ENCODE data around the gene B4GALT5. TPM values are rescaled to one million over a fixed set of nuclear protein-coding genes. Genes with fewer than 3 reads are reported as not detected.

Gene B4GALT5
- total RNA-seq, 1 experiment from 2014 or later = 77.0 TPM

- Histone ChIP-seq H3K18ac (ENCODE audit: insufficient read length, low read depth, low read length) (no peak overlapping the region), H3T11ph (ENCODE audit: low read length) (no peak overlapping the region), H2BK120ac (ENCODE audit: low read depth, low read length, poor library complexity, severe bottlenecking) (no peak overlapping the region), H3K4ac (ENCODE audit: low read depth, low read length) (no peak overlapping the region), H3K9ac (ENCODE audit: extremely low read depth, insufficient read length, low read length) (no peak overlapping the region), H4K91ac (ENCODE audit: insufficient read length, low read depth, low read length) (no peak overlapping the region), H4K20me1 (ENCODE audit: control insufficient read depth, insufficient read depth, insufficient read length) (no peaks in the 10 kb centered on the region), H2BK12ac (ENCODE audit: insufficient read length, low read depth, low read length) (no peak overlapping the region), H3K14ac (ENCODE audit: insufficient read depth, low read length) (no peak overlapping the region), H2AFZ (ENCODE audit: low read length) (no peak overlapping the region), H3K23me2 (ENCODE audit: insufficient read length, low read depth, low read length, poor library complexity, severe bottlenecking) (no peaks in the 10 kb centered on the region), H3K79me2 (ENCODE audit: insufficient read depth, low read length) (no peaks in the 10 kb centered on the region), H2BK5ac (ENCODE audit: insufficient read length, low read length) (no peak overlapping the region), H2BK20ac (ENCODE audit: low read depth, low read length, poor library complexity, severe bottlenecking) (no peak overlapping the region), H2AK5ac (ENCODE audit: insufficient read length, low read length) (no peak overlapping the region), H3K9me3 (ENCODE audit: control insufficient read depth, low read depth, low read length) (no peaks in the 10 kb centered on the region), H4K5ac (ENCODE audit: insufficient read length, low read depth, low read length) (no peak overlapping the region), H3K23ac (ENCODE audit: insufficient read length, low read depth, low read length) (no peak overlapping the region), H3K4me2 (ENCODE audit: insufficient read depth, insufficient read length, low read length) (no peak overlapping the region), H3K27me3 (ENCODE audit: insufficient read depth, low read length) (no peaks in the 10 kb centered on the region), H3K56ac (ENCODE audit: insufficient read length, low read depth, low read length) (no peak overlapping the region), H3K4me1 (ENCODE audit: insufficient read depth, low read length) (no peaks in the 10 kb centered on the region), H4K8ac (replicated peaks; ENCODE audit: insufficient read length, low read depth, low read length) (no peak overlapping the region), H3K27ac (ENCODE audit: insufficient read length, low read depth, low read length) (no peak overlapping the region), H2BK15ac (ENCODE audit: low read depth, low read length) (no peak overlapping the region), H3K79me1 (ENCODE audit: insufficient read depth, low read depth, low read length, poor library complexity, severe bottlenecking) (no peaks in the 10 kb centered on the region)
- H3K27me3 Mint-ChIP-seq (ENCODE audit: low read depth) = peaks cover 2% of the 10 kb centered on the region; the same call in 1 of the 2 replicates
- DNase-seq = no peak
- no peaks in the 10 kb centered on the region for H3K36me3 Mint-ChIP-seq (ENCODE audit: insufficient read depth in 1 of 3, low read depth in 3 of 3)
- no peak overlapping the region for H3K27ac Mint-ChIP-seq
- TF ChIP-seq, protein P1, sequence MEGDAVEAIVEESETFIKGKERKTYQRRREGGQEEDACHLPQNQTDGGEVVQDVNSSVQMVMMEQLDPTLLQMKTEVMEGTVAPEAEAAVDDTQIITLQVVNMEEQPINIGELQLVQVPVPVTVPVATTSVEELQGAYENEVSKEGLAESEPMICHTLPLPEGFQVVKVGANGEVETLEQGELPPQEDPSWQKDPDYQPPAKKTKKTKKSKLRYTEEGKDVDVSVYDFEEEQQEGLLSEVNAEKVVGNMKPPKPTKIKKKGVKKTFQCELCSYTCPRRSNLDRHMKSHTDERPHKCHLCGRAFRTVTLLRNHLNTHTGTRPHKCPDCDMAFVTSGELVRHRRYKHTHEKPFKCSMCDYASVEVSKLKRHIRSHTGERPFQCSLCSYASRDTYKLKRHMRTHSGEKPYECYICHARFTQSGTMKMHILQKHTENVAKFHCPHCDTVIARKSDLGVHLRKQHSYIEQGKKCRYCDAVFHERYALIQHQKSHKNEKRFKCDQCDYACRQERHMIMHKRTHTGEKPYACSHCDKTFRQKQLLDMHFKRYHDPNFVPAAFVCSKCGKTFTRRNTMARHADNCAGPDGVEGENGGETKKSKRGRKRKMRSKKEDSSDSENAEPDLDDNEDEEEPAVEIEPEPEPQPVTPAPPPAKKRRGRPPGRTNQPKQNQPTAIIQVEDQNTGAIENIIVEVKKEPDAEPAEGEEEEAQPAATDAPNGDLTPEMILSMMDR (conservative IDR thresholded peaks at IDR 0.05) = no peak
- no peak overlapping the region for H3K4me3 Mint-ChIP-seq
- peaks cover 10 to 15% of the 10 kb centered on the region in 2 experiments; a peak in 3 of 4 replicates for H3K4me1 Mint-ChIP-seq
- H3K9me3 Mint-ChIP-seq = peaks cover 0 to 1% of the 10 kb centered on the region in 2 experiments; a peak in 1 of 5 replicates
- WGBS (ENCODE audit: extremely low coverage, insufficient read length, low lambda C conversion rate) = no CpG with 5 or more reads among the region's 5 CpGs
These were observed 38.7 kb upstream of the B4GALT5 start for GRCh38 chr20:49752201-49752903.
